Measurements from ENCODE around the gene FAM184B. TPM values are rescaled to one million over a fixed set of nuclear protein-coding genes. Genes with fewer than 3 reads are reported as not detected.

The FAM184B gene
- total RNA-seq, 2 experiments from 2014 or later: 0.03 TPM; not detected in 1

- Mint-ChIP-seq H3K27ac (peak within 1 kb of the TSS; percentile 97), H3K4me1 (ENCODE audit: low read depth) (peaks cover 51% of the 10 kb centered on the region), H3K9me3 (ENCODE audit: insufficient read depth) (no peaks in the 10 kb centered on the region), H3K4me3 (peak within 1 kb of the TSS; percentile 99), H3K36me3 (ENCODE audit: low read depth) (peaks cover 41% of the 10 kb centered on the region), H3K27me3 (ENCODE audit: low read depth) (no peaks in the 10 kb centered on the region)
- POLR2A ChIA-PET: interaction anchor here (0.6 to 6.2 kb wide), 21 partner anchors 9 to 405 kb away, joined by 3 to 79 read pairs (median 3); partner anchors contain the start of genes DCAF16, LAP3 and NCAPG
- CTCF ChIA-PET: interaction anchor here (1.0 to 4.0 kb wide), 7 partner anchors 9 to 199 kb away, joined by 3 to 21 read pairs (median 4); no protein-coding TSS in a partner anchor
- ATAC-seq (peak; percentile 85), DNase-seq (peak; percentile 97)
Observed at GRCh38 chr4:17614416-17615299, 166.8 kb downstream of the FAM184B start, which contains the start of gene MED28. TSS of gene MED28 (plus strand) at chr4:17614641. CDS start at chr4:17614655, 14 bp downstream.

GRCh38 chr4:17613761-17614415 is 167.5 kb downstream of the FAM184B start:
- Mint-ChIP-seq H3K4me3 (peak overlapping the region; percentile 99), H3K36me3 (ENCODE audit: low read depth) (peaks cover 35% of the 10 kb centered on the region), H3K4me1 (ENCODE audit: low read depth) (peaks cover 44% of the 10 kb centered on the region), H3K9me3 (ENCODE audit: insufficient read depth) (no peaks in the 10 kb centered on the region), H3K27ac (peak overlapping the region; percentile 97), H3K27me3 (ENCODE audit: low read depth) (no peaks in the 10 kb centered on the region)
- ATAC-seq (peak; percentile 61), DNase-seq (no peak)
- ChIA-PET CTCF (interaction anchor here (0.9 to 4.0 kb wide), 6 partner anchors 9 to 196 kb away, joined by 3 to 21 read pairs (median 5); no protein-coding TSS in a partner anchor), POLR2A (interaction anchor here (0.6 to 6.2 kb wide), 21 partner anchors 10 to 406 kb away, joined by 3 to 79 read pairs (median 3); partner anchors contain the start of genes DCAF16, LAP3 and NCAPG)

- ChIA-PET CTCF (no interaction called here), POLR2A (interaction anchor here (1.0 kb wide), 1 partner anchor 27 kb away, joined by 3 read pairs; no protein-coding TSS in a partner anchor)
- ATAC-seq (no peak), DNase-seq (no peak)
- H3K27ac Mint-ChIP-seq: no peak overlapping the region
- no peaks in the 10 kb centered on the region for H3K9me3 Mint-ChIP-seq (ENCODE audit: insufficient read depth)
- no peaks in the 10 kb centered on the region for H3K27me3 Mint-ChIP-seq (ENCODE audit: low read depth)
- H3K4me3 Mint-ChIP-seq: no peak overlapping the region
- no peaks in the 10 kb centered on the region for H3K4me1 Mint-ChIP-seq (ENCODE audit: low read depth)
- H3K36me3 Mint-ChIP-seq (ENCODE audit: low read depth): peaks cover 53% of the 10 kb centered on the region
Observed at GRCh38 chr4:17605236-17605635, 176.2 kb downstream of the FAM184B start.

- Mint-ChIP-seq H3K4me1 (ENCODE audit: low read depth) (no peaks in the 10 kb centered on the region), H3K27ac (no peak overlapping the region), H3K36me3 (ENCODE audit: low read depth) (peaks cover 53% of the 10 kb centered on the region), H3K4me3 (no peak overlapping the region), H3K27me3 (ENCODE audit: low read depth) (no peaks in the 10 kb centered on the region), H3K9me3 (ENCODE audit: insufficient read depth) (no peaks in the 10 kb centered on the region)
- no peak for ATAC-seq
- no peak for DNase-seq
- POLR2A ChIA-PET: interaction anchor here (0.6 to 1.8 kb wide), 3 partner anchors 15 to 119 kb away, joined by 3 to 5 read pairs (median 3); partner anchors contain the start of gene MED28
- CTCF ChIA-PET: no interaction called here
Observed at GRCh38 chr4:17599826-17600225, 181.6 kb downstream of the FAM184B start.

GRCh38 chr4:17597517-17597916 is 183.9 kb downstream of the FAM184B start:
- POLR2A ChIA-PET: interaction anchor here (0.6 to 2.1 kb wide), 3 partner anchors 17 to 743 kb away, joined by 3 to 5 read pairs (median 3); partner anchors contain the start of genes DCAF16 and MED28
- Mint-ChIP-seq H3K4me1 (ENCODE audit: low read depth) (no peaks in the 10 kb centered on the region), H3K36me3 (ENCODE audit: low read depth) (peaks cover 64% of the 10 kb centered on the region), H3K9me3 (ENCODE audit: insufficient read depth) (no peaks in the 10 kb centered on the region), H3K27me3 (ENCODE audit: low read depth) (no peaks in the 10 kb centered on the region), H3K27ac (peak overlapping the region; percentile 4), H3K4me3 (no peak overlapping the region)
- DNase-seq (no peak), ATAC-seq (peak; percentile 17)
- CTCF ChIA-PET: interaction anchor here (0.7 kb wide), 1 partner anchor 49 kb away, joined by 4 read pairs; no protein-coding TSS in a partner anchor

GRCh38 chr4:17595471-17596005 is 185.9 kb downstream of the FAM184B start:
- H3K27me3 Mint-ChIP-seq (ENCODE audit: low read depth): no peaks in the 10 kb centered on the region
- CTCF ChIA-PET: interaction anchor here (0.8 kb wide), 1 partner anchor 41 kb away, joined by 3 read pairs; no protein-coding TSS in a partner anchor
- no peak overlapping the region for H3K4me3 Mint-ChIP-seq
- POLR2A ChIA-PET: interaction anchor here (1.2 to 1.6 kb wide), 2 partner anchors 11 to 19 kb away, joined by 4 to 5 read pairs; partner anchors contain the start of gene MED28
- no peak for DNase-seq
- no peaks in the 10 kb centered on the region for H3K9me3 Mint-ChIP-seq (ENCODE audit: insufficient read depth)
- peak overlapping the region; percentile 46 for H3K27ac Mint-ChIP-seq
- peaks cover 3% of the 10 kb centered on the region for H3K4me1 Mint-ChIP-seq (ENCODE audit: low read depth)
- ATAC-seq: no peak
- H3K36me3 Mint-ChIP-seq (ENCODE audit: low read depth): peaks cover 66% of the 10 kb centered on the region

GRCh38 chr4:17589355-17589754 is 192.1 kb downstream of the FAM184B start:
- DNase-seq (no peak), ATAC-seq (no peak)
- Mint-ChIP-seq H3K27ac (no peak overlapping the region), H3K4me3 (no peak overlapping the region), H3K36me3 (ENCODE audit: low read depth) (peaks cover 71% of the 10 kb centered on the region), H3K9me3 (ENCODE audit: insufficient read depth) (no peaks in the 10 kb centered on the region), H3K27me3 (ENCODE audit: low read depth) (no peaks in the 10 kb centered on the region), H3K4me1 (ENCODE audit: low read depth) (peaks cover 8% of the 10 kb centered on the region)
- CTCF ChIA-PET: no interaction called here
- POLR2A ChIA-PET: no interaction called here

- H3K9me3 Mint-ChIP-seq (ENCODE audit: insufficient read depth): no peaks in the 10 kb centered on the region
Observed at GRCh38 chr4:17587094-17587822, 194.2 kb downstream of the FAM184B start.

GRCh38 chr4:17584521-17585213 is 196.8 kb downstream of the FAM184B start:
- ATAC-seq (no peak), DNase-seq (no peak)
- Mint-ChIP-seq H3K27ac (no peak overlapping the region), H3K36me3 (ENCODE audit: low read depth) (peaks cover 80% of the 10 kb centered on the region), H3K27me3 (ENCODE audit: low read depth) (no peaks in the 10 kb centered on the region), H3K4me1 (ENCODE audit: low read depth) (peaks cover 26% of the 10 kb centered on the region), H3K4me3 (no peak overlapping the region), H3K9me3 (ENCODE audit: insufficient read depth) (no peaks in the 10 kb centered on the region)
- POLR2A ChIA-PET: interaction anchor here (0.7 to 2.0 kb wide), 3 partner anchors 8 to 10 kb away, joined by 3 to 6 read pairs (median 5); partner anchors contain the start of gene LAP3
- CTCF ChIA-PET: interaction anchor here (0.9 kb wide), 1 partner anchor 13 kb away, joined by 4 read pairs; no protein-coding TSS in a partner anchor

More at GRCh38 chr4:17587094-17587822, 194.2 kb downstream of the FAM184B start:
- ATAC-seq (peak; percentile 17), DNase-seq (no peak)
- POLR2A ChIA-PET: interaction anchor here (0.8 to 1.5 kb wide), 2 partner anchors 9 to 27 kb away, joined by 3 to 8 read pairs; partner anchors contain the start of gene MED28
- Mint-ChIP-seq H3K27ac (peak overlapping the region; percentile 39), H3K4me1 (ENCODE audit: low read depth) (peaks cover 8% of the 10 kb centered on the region), H3K4me3 (no peak overlapping the region), H3K27me3 (ENCODE audit: low read depth) (no peaks in the 10 kb centered on the region), H3K36me3 (ENCODE audit: low read depth) (peaks cover 70% of the 10 kb centered on the region)
- CTCF ChIA-PET: no interaction called here

GRCh38 chr4:17583941-17584340 is 197.5 kb downstream of the FAM184B start:
- Mint-ChIP-seq H3K4me1 (ENCODE audit: low read depth) (peaks cover 33% of the 10 kb centered on the region), H3K27me3 (ENCODE audit: low read depth) (no peaks in the 10 kb centered on the region), H3K27ac (no peak overlapping the region), H3K9me3 (ENCODE audit: insufficient read depth) (no peaks in the 10 kb centered on the region), H3K36me3 (ENCODE audit: low read depth) (peaks cover 82% of the 10 kb centered on the region), H3K4me3 (no peak overlapping the region)
- CTCF ChIA-PET: interaction anchor here (0.6 kb wide), 1 partner anchor 233 kb away, joined by 3 read pairs; no protein-coding TSS in a partner anchor
- POLR2A ChIA-PET: interaction anchor here (0.7 to 2.0 kb wide), 4 partner anchors 9 to 30 kb away, joined by 3 to 6 read pairs (median 4); partner anchors contain the start of gene MED28
- ATAC-seq (no peak), DNase-seq (no peak)
